Glutamatergic neuron (in vitro differentiated cells): ENCODE results near the gene RNF13. TPM values are rescaled to one million over a fixed set of nuclear protein-coding genes. Genes with fewer than 3 reads are reported as not detected.

ENCODE experiments used
- DNase-seq: peaks from one replicate; pipeline ENCODE4 v3.0.0; 2022
- H3K27ac Mint-ChIP-seq: one replicate; pipeline ENCODE4 v1.8.0; 2020; ENCODE audit warnings: mild to moderate bottlenecking, mixed read lengths, inconsistent platforms; ENCODE audit not compliant: unreplicated experiment
- H3K27me3 Mint-ChIP-seq: one replicate; pipeline ENCODE4 v1.8.0; 2020; ENCODE audit warnings: mild to moderate bottlenecking, moderate library complexity, mixed read lengths, inconsistent platforms; ENCODE audit not compliant: unreplicated experiment
- H3K36me3 Mint-ChIP-seq: one replicate; pipeline ENCODE4 v1.8.0; 2020; ENCODE audit warnings: mild to moderate bottlenecking, mixed read lengths, inconsistent platforms; ENCODE audit not compliant: unreplicated experiment
- H3K4me1 Mint-ChIP-seq: one replicate; pipeline ENCODE4 v1.8.0; 2020; ENCODE audit warnings: mild to moderate bottlenecking, low read depth, mixed read lengths, inconsistent platforms; ENCODE audit not compliant: unreplicated experiment
- H3K4me3 Mint-ChIP-seq: one replicate; pipeline ENCODE4 v1.8.0; 2020; ENCODE audit warnings: mild to moderate bottlenecking, mixed read lengths, inconsistent platforms; ENCODE audit not compliant: unreplicated experiment
- H3K9me3 Mint-ChIP-seq: one replicate; pipeline ENCODE4 v1.8.0; 2020; ENCODE audit warnings: mild to moderate bottlenecking, moderate library complexity, mixed read lengths, inconsistent platforms; ENCODE audit not compliant: unreplicated experiment
- CTCF ChIP-seq: fragments of 200-600 bp; sonication (generic); IDR thresholded peaks from one replicate; pipeline ENCODE4 v1.5.0; 2021; ENCODE audit not compliant: partially characterized antibody, unreplicated experiment
- total RNA-seq: library from RNA; stranded (reverse); fragmentation: NEBNext Ultra II Directional; extraction: Animal tissue kit (Norgen Biotek cat#: 25700); gene quantifications from one replicate; pipeline ENCODE4 v1.2.1, GENCODE V29; 2021; ENCODE audit not compliant: unreplicated experiment

The RNF13 gene
- total RNA-seq, 1 donor from 2014 or later: 29.0 TPM

DNA sequence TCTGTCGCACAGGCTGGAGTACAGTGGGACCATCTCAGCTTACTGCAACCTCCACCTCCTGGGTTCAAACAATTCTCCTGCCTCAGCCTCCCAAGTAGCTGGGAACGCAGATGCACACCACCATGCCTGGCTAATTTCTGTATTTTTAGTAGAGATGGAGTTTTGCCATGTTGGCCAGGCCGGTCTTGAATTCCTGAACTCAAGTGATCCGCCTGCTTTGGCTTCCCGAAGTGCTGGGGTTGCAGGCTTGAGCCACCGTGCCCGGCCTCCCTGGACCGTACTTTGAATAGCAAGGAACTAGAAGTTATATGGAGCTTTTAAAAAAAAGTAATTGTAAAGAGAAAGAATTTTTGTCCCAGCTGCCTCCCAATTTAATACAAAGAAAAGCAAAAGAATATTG, 12.3 kb upstream of the RNF13 start:
- no peak overlapping the region for H3K4me3 Mint-ChIP-seq
- no peak for DNase-seq
- no peak overlapping the region for H3K27ac Mint-ChIP-seq
- H3K4me1 Mint-ChIP-seq: no peaks in the 10 kb centered on the region
- H3K36me3 Mint-ChIP-seq: no peaks in the 10 kb centered on the region
- peaks cover 6% of the 10 kb centered on the region for H3K27me3 Mint-ChIP-seq
- H3K9me3 Mint-ChIP-seq: peaks cover 4% of the 10 kb centered on the region
- no peak for TF ChIP-seq CTCF

DNA sequence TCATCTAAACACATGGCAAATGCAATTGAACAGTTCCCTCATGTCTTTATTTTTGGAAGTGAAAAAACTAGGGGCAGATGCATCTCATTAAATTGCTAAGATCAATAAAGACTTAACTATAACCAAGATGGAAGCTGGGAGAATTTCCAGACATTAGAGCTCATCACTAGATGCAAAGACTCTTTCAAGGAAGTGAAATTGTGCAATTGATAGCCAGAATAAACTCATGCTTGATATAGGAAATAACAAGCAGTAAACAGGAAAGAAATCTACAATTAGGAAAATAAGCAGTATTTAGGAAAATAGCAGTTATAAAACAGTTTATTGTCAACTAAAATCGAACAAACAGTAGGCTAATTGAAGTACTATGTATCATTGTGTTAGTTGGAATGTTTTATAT, 11.8 kb upstream of the RNF13 start:
- peaks cover 4% of the 10 kb centered on the region for H3K9me3 Mint-ChIP-seq
- H3K4me1 Mint-ChIP-seq: no peaks in the 10 kb centered on the region
- H3K36me3 Mint-ChIP-seq: no peaks in the 10 kb centered on the region

GRCh38 chr3:149801639-149802038, 11.4 kb upstream of the RNF13 start:
- H3K9me3 Mint-ChIP-seq: peaks cover 4% of the 10 kb centered on the region
- H3K27me3 Mint-ChIP-seq: peaks cover 6% of the 10 kb centered on the region
- H3K4me3 Mint-ChIP-seq: no peak overlapping the region
- no peak for TF ChIP-seq CTCF
- no peaks in the 10 kb centered on the region for H3K4me1 Mint-ChIP-seq
- DNase-seq: no peak
- no peaks in the 10 kb centered on the region for H3K36me3 Mint-ChIP-seq
- peak overlapping the region; percentile 8 for H3K27ac Mint-ChIP-seq

More for the DNA sequence above, 11.8 kb upstream of the RNF13 start:
- peaks cover 6% of the 10 kb centered on the region for H3K27me3 Mint-ChIP-seq
- H3K27ac Mint-ChIP-seq: no peak overlapping the region
- no peak for TF ChIP-seq CTCF
- DNase-seq: no peak
- H3K4me3 Mint-ChIP-seq: no peak overlapping the region

GRCh38 chr3:149806171-149806778, 6.7 kb upstream of the RNF13 start:
- TF ChIP-seq CTCF: no peak
- Mint-ChIP-seq H3K4me3 (no peak overlapping the region), H3K27ac (no peak overlapping the region), H3K36me3 (no peaks in the 10 kb centered on the region), H3K4me1 (no peaks in the 10 kb centered on the region), H3K27me3 (no peaks in the 10 kb centered on the region), H3K9me3 (no peaks in the 10 kb centered on the region)
- DNase-seq: no peak

- peak; percentile 86 for TF ChIP-seq CTCF
- H3K4me1 Mint-ChIP-seq: peaks cover 6% of the 10 kb centered on the region
- DNase-seq: peak; percentile 73
- H3K27ac Mint-ChIP-seq: no peak overlapping the region
- no peak overlapping the region for H3K4me3 Mint-ChIP-seq
- H3K36me3 Mint-ChIP-seq: no peaks in the 10 kb centered on the region
- H3K27me3 Mint-ChIP-seq: no peaks in the 10 kb centered on the region
- peaks cover 3% of the 10 kb centered on the region for H3K9me3 Mint-ChIP-seq
Measured at GRCh38 chr3:149808209-149808829, 4.7 kb upstream of the RNF13 start.
